ENCODE measurements around the gene ZNF653.
"Not testable (repeated sequence)": the region's sequence is repeated elsewhere in the genome, so short reads cannot be mapped to it uniquely, and the experiment has no call there.

The ZNF653 gene

DNA sequence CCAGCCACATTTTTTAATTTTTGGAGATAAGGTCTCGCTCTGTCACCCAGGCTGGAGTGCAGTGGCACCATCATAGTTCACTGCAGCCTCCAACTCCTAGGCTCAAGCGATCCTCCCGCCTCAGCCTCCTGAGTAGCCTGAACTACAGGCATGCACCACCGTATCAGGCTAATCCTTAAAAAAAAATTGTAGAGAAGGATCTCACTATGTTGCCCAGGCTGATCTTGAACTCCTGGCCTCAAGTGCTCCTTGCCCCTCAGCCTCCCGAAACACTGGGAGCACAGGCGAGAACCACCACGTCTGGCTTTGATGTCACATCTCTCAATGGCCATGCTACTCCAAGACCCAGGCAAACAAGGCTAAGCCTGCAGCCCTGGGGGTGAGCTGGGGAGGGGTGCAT is 49.0 kb downstream of the ZNF653 start:
- no peak for DNase-seq (ENCODE audit: low read depth)

DNA sequence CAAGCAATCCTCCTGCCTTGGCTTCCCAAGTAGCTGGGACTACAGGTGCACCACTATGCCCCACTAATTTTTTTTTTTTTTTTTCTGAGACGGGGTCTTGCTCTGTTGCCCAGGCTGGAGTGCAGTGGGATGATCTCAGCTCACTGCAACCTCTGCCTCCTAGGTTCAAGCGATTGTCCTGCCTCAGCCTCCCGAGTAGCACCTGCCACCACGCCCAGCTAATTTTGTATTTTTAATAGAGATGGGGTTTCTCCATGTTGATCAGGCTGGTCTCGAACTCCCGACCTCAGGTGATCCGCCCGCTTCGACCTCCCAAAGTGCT is 50.4 kb downstream of the ZNF653 start:
- DNase-seq (ENCODE audit: low read depth): not testable (repeated sequence)

DNA sequence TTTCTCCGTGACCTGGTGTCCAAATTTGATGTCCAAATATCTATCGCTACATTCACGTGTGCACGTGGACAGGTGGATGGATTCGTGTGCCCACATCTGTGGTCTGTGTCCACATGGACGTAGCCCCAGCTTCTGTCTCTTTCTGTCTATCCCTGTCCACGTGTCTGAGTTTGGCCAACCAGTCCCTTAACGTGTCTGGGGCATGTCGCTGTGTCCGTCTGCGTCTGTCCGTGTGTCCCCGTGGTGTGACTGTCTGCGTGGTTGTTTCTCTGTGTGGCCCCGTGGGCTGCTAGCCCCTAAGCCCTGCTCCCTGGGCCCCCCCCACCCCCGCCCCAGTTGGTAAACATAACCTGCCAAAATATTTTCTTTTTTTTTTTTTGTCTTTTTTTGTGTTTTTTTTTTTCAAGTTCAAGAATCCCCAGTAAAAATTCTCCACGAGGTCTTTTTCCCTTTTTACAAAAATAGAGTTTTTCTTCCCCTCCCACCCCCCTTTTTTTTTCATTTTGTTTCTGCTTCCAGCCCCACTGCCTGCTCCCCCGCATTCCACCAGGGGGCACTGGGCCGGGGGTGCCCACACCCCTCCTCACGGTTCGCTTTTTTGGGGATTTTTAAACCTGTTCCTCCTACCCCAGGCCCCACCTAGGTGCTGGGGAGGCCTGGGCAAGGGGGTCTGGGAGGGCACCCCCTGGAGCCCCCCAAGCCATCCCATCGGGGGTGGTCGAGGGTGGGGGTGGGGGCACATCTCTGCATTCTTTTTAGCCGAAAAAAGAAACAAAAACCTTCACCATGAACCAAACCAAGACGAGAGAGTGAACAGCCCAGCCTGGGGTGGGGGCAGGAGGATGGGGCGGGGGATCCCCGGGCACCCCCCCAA is 51.9 kb downstream of the ZNF653 start:
- DNase-seq (ENCODE audit: low read depth): no peak

DNA sequence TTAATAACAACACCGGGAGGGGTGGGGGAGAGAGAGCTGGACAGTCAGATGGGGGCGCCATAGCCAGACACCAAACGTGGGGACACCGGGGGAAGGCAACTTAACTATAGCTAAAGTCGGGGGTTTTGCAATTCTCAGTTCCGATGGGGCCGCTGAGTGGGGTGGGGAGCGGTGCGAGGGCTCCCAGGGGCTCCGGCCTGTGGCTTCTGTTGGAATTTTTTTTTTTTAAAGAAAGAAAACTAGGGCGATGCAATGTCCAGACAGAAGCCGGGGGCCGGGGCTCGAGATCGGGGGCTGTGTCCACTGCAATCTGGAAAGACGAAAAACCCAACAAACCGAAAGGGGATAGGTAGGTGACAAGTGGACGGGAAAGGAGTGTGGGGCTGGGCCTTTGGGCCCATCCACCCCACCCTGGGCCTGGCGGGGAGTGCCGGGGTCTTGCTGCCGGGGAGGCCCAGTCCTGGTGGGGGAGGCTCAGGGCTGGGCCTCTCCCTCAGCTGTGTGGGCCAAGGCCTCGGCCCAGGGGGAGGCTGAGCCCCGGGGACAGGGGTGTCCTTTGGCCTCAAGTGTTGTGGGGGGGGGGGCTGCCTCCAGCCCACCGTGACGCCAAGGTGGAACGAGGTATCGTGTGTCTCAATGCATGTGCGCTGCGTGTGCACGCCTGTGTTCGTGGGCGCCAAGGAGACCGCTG is 52.9 kb downstream of the ZNF653 start:
- DNase-seq (ENCODE audit: low read depth): no peak

DNA sequence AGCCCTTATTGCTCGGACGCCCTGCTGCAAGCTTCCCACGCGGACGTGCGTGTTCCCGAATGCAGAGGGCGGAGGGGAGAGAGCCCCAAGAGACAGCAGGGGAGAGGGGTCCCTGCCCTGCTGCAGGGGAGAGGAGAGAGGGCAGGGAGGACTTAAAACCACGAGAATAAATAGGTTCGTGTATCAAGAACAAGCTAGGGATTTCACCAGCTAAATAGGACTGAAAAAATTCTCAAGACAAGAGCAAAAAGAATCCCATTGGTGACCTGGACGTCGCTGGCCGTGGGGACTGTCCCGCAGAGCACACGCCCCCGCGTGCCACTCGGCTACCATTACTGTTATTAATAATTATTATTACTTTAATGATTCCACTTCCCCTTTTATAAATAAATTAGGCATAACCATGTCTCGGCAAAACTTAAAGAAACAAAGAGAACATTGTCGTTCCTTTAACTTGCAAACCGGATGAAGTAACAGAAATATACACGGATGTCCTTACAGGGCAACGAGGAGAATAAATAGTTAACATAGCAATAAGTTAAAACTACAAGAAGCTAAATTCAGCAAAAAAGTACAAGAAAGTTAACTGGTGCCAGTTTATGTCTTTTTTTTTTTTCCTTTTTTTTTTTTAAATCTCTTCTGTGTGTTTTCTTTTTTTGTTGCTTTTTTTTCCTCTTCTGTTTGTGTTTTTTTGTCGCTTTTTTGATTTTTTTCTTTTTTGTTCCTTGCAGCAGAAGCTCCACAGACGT is 53.6 kb downstream of the ZNF653 start:
- DNase-seq (ENCODE audit: low read depth): no peak

DNA sequence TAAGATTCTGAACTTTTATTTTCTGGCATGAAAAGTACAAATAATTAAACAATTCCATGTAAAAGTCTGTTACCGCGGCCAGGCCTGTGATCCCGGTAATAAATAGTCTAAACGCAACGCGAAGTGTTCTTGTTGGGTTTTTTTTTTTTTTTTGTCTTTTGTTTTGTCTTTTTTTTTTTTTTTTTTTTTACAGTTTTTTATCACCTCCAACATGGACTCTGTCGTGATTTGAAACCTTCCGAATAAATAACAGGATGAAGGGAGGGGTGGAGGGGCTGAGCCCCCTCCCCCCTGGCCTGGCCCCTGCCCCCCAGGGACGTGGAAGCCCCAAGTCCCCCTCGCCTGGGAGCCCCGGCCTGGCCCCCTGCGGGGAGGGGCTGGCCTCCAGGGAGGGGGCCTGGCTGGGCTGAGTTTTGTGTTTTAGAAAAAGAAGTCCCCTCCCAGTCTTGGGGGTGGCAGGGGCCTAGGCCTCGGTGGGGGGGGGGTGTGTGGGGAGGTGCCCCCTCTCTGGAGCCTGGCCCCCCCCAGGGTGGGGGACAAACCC is 54.2 kb downstream of the ZNF653 start:
- no peak for DNase-seq (ENCODE audit: low read depth)

DNA sequence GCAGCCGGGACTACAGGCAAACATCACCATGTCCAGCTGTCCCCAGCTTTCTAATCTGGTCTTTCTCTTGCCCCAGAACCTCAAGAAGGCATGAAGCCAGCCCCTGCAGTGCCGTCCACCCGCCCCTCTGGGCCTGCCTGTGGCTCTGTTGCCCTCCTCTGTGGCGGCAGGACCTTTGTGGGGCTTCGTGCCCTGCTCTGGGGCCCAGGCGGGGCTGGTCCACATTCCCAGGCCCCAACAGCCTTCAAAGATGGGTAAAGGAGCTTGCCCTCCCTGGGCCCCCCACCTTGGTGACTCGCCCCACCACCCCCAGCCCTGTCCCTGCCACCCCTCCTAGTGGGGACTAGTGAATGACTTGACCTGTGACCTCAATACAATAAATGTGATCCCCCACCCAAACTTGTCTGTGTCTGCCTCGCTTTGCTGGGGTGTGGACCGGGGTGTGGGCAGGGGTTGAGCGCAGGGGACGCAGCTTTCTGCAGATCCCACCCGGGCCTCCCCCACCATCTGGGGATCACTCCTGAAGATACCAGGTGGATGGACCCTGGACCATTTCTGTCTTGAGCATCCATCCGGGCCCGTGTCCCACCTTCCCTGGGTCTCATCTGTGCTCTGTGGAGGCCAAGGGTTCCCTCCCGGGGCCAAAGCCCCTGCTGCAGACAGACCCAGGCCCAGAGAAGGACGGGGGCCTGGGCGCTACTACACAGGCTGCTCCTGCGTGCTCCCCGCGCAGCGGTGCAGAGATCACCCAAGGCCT is 54.9 kb downstream of the ZNF653 start:
- DNase-seq (ENCODE audit: low read depth): no peak

DNA sequence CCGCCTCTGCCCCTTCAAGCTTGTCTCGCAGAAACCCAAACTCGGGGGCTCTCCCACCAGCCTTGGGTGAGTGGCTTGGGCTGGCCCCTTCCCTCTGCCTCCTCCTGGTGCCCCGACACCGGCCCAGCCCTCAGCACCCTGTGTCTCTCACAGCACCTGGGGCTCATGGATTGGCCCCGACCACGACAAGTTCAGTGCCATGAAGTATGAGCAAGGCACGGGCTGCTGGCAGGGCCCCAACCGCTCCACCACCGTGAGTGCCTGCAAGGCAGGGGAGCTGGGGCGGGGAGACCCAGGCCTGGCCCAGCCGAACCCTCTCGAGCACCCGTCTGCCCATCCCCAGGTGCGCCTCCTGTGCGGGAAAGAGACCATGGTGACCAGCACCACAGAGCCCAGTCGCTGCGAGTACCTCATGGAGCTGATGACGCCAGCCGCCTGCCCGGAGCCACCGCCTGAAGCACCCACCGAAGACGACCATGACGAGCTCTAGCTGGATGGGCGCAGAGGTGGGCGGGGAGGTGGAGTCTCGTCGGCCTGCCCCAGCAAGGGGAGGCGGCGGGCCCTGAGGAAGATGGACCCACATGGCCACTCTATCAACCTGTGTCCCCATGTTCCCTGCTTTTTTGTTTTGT is 56.6 kb downstream of the ZNF653 start:
- no peak for DNase-seq (ENCODE audit: low read depth)

DNA sequence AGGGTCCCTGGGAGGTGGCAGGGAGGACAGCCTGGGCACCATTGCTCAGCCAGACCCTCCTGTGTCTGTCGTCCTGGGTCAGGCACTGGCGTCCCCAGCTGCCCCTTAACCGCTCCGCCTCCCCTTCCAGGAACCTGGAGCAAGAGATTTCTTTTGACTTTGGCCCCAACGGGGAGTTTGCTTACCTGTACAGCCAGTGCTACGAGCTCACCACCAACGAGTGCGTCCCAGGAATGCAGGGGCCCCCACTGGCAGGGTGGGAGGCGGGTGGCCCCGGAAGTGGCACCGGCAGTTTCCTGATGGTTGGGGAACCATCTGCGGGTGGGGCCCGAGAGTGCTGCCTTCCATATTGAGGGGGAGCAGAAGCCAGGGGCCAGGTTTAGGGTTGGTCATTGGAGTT is 57.2 kb downstream of the ZNF653 start:
- no peak for DNase-seq (ENCODE audit: low read depth)

DNA sequence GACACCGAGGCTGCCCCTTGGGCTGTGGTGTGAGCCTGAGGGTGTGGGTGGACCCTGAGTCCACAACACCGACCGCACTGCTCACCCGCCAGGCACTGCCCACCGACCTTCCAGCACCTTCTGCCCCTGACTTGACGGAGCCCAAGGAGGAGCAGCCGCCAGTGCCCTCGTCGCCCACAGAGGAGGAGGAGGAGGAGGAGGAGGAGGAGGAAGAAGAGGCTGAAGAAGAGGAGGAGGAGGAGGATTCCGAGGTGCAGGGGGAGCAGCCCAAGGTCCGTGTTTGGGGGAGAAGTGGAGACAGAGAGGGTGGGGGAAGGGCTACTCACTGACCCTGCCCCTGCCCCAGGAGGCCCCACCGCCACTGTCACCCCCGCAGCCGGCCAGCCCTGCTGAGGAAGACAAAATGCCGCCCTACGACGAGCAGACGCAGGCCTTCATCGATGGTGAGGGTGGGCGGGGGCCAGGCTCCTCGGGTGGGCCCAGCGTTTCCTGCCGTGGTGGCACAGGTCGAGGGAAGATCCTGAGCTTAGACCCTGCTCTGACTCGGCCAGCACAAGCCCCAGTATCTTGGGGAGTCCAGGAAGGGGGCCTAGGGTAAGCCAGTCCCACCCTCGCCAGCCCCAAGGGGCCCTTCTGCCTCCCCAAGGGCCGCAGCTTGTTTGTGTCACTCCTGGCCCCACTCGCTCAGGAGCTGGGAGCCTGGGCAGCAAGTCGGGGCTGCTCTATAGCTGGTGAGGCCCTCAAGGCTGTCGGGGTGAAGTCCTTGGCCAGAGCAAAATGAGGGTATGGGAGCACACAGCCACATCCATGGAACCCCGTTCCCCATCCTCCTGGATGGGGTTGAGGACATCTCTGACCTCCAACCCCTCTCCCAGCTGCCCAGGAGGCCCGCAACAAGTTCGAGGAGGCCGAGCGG is 58.0 kb downstream of the ZNF653 start:
- no peak for DNase-seq (ENCODE audit: low read depth)

DNA sequence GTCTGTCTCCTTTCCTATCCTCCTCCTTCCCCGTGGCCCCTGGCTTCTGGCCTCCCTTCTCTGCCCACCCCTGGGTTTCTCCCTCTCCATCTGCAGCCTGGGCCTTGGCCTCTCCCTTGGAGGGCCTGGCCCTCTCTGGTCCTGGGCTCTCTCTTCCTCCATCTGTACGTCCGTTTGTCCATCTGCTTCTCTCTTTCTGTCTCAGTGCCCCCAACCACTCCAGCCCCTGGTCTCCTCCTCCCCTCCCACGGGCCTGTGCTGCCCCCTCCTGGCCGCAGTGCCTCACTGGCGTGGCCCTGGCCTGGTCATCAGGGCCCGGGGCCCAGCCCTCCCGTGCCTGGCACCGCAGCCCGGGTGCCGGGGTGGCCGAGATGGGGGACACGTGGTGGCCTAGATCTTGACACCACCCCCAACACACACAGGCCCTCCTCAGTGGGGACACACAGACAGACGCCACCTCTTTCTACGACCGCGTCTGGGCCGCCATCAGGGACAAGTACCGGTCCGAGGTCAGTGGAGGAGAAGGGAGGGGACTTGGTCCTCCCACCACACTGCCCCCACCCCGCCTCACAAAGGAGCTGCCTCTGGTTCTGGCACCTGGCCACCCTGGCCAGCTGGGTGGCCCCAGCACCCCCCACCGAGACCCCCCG is 58.9 kb downstream of the ZNF653 start:
- DNase-seq (ENCODE audit: low read depth): peak; percentile 20

DNA sequence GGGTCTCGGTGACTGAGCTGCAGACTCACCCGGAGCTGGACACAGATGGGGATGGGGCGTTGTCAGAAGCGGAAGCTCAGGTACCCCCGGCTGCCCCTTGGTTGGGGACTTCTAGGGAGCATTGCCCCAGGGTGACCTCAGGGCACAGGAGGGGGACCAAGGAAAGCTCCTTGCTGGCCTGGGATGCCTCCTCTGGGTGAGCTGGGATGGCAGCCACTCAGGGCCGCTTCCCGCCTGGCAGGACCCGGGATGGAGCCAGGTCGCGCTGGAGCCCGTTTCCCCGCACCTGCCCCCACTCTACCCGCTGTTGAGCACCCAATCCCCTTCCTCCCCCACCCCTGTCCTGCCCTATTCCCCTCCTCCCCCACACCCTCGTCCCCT is 59.4 kb downstream of the ZNF653 start:
- no peak for DNase-seq (ENCODE audit: low read depth)

DNA sequence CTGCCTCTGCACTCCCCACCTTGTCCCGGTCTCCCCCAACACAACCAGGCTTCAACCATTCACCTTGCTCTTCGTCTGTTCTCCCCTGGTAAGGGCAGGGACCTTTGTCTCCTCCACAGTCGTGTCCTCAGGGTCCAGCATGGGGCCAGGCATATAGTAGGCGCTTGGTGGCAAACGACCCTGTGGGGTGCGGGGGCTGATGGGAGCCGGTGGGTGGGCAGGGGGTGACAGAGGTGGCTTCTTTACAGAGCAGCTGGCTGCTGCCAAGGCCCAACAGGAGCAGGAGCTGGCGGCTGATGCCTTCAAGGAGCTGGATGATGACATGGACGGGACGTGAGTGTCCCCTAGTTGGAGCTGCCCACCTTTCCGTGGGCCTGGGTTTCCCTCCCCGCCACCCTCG is 60.5 kb downstream of the ZNF653 start:
- no peak for DNase-seq (ENCODE audit: low read depth)

DNA sequence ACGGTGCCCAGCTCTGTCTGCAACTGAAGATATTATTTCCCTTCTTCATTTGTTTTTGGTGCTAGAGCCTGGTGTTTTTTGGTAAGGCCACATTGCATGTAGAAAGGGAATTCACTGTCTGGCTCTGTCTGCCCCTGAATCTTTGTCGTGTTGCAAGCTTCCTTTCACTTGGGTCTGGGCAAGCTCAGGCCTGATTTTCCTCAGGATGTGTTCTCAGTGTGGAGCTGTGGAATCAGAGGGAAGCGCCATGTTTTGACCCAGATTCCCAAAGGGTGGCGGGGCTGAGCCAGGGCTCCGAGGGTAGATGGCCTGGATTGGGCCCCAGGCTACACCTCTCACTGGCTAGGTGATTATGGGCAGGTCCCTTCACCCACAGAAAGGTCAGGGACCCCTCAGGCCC is 61.6 kb downstream of the ZNF653 start:
- no peak for DNase-seq (ENCODE audit: low read depth)

DNA sequence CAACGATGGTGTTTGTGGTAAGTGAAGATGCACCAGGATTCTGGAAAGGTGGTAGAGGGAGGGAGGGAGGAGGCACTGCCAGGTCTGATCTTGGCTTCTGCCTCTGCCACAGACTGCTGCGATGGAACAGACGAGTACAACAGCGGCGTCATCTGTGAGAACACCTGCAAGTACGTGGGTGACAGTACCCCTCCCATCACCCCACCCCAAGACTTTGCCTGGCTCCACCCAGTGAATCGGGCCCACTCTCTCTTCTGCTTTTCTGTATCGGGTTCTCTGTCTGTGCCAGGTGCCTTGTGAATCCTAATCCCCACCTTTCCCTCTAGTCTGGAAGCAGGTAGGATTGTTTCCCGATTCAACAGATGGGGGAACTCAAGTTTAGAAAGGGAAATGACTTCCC is 67.7 kb downstream of the ZNF653 start:
- no peak for DNase-seq (ENCODE audit: low read depth)

DNA sequence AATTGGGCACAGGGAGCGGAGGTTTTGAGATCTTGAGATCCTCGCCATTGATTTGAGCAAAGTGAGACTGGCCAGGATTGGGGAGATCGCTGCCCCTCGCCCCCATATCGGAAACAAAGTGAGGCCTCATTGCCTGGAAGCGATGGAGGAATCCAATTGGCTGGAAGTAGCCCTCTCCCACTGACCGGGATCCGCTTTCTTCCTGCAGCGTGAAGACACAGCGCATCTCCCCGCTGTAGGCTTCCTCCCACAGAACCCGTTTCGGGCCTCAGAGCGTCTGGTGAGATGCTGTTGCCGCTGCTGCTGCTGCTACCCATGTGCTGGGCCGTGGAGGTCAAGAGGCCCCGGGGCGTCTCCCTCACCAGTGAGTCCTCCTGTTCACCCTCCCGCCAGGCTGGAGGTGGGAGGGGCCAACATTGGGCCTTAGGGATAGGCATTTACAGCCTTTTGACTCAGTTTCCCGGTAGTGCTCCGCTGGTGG is 69.8 kb downstream of the ZNF653 start:
- DNase-seq (ENCODE audit: low read depth): no peak

DNA sequence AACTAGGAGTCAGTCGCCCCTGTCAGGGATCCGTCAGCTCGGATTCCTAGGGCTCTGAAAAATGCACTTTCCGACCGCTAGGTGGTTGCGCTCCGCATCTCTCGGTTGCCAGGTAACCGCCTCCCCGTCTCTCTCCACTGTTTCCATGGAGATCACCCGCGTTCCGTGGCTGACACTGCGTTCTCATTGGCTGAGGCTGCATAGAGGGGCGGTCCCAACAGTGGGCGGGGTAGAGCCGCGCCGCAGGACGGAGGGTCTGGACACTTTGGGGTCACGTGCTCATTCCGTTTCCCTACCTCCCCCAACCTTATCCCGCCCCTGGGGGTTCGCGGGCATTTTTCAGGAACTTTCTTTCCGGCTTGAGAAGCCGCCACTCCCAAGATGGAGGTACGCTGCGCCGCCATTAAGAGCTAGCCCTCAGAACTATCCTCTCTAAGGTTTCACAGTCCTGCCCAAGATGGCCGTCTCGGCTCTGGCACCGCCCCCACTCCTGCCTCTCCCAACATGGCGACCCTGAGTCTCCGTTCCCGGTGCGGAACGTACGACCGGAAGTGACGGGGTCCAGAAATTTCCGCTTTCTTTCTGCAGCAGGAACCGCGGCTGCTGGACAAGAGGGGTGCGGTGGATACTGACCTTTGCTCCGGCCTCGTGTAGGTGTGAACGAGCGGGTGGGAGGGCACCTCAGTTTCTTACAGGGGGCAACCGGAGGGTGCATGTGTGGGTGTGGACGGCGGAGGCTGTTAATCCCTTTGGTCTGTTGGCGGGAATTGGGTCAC is 70.4 kb downstream of the ZNF653 start, which contains the start of the genes ODAD3 and PRKCSH:
TSS of gene ODAD3 (minus strand) at position 65 of the 776 bp plus-strand sequence. CDS start 105 bp downstream, outside the sequence.
TSS of gene PRKCSH (plus strand) at position 579 of the 776 bp plus-strand sequence. CDS start 483 bp downstream, outside the sequence.
- peak; percentile 96 for DNase-seq (ENCODE audit: low read depth)

DNA sequence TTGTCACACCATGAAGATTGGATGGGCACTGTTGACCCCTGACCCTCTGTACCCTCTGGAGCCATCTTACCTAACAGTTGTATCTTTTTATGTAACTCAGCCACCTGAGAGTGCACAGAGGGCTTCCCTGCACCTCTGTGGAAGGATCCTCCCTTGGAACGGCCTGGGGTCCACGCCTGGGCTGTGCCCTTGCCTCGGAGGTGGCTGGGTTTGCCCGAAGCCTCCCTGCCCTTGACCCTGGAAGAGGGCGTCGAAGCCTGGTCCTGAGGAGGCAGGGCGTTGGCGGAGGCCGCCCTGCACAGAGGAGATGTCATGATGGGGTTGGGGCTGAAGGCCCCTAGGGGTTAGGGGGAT is 71.0 kb downstream of the ZNF653 start:
- DNase-seq (ENCODE audit: low read depth): no peak

DNA sequence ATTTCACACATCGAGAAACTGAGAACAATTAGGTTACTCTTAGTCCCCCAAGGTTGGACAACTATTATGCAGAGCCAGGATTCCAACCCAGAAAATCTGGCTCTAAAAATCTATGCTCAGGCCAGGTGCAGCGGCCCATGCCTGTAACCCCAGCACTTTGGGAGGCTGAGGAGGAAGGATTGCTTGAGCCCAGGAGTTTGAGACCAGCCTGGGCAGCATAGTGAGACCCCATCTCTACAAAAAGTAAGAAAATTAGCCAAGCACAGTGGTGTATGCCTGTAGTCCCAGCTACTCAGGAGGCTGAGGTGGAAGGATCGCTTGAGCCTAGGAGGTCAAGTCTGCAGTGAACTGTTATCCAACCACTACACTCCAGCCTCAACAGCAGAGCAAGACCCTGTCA is 72.1 kb downstream of the ZNF653 start:
- not testable (repeated sequence) for DNase-seq (ENCODE audit: low read depth)

All from activated T-helper 1 cell treated with Interleukin-2 at 50 U/mL for 16 hours (primary cell).